ENCODE measurements around the gene CORT.
"Not testable (repeated sequence)": the region's sequence is repeated elsewhere in the genome, so short reads cannot be mapped to it uniquely, and the experiment has no call there.

CORT gene

GRCh38 chr1:10440305-10440704, 9.5 kb upstream of the CORT start:
- no peak for DNase-seq

- DNase-seq = no peak
These were observed 9.0 kb upstream of the CORT start for GRCh38 chr1:10440794-10441193.

GRCh38 chr1:10444248-10444647, 5.6 kb upstream of the CORT start:
- DNase-seq = no peak

- DNase-seq = no peak
These were observed 4.9 kb upstream of the CORT start for GRCh38 chr1:10444795-10445397.

- no peak for DNase-seq
These were observed 2.9 kb upstream of the CORT start for GRCh38 chr1:10446790-10447422.

- no peak for DNase-seq
These were observed 454 bp downstream of the CORT start for GRCh38 chr1:10450156-10450814.

GRCh38 chr1:10450836-10451235, 1.0 kb downstream of the CORT start:
- no peak for DNase-seq

- no peak for DNase-seq
These were observed 1.5 kb downstream of the CORT start for GRCh38 chr1:10451287-10451686.

GRCh38 chr1:10456048-10456447, 6.2 kb downstream of the CORT start:
- DNase-seq = no peak

GRCh38 chr1:10456661-10457060, 6.8 kb downstream of the CORT start:
- DNase-seq = no peak

GRCh38 chr1:10457462-10457861, 7.6 kb downstream of the CORT start:
- DNase-seq = not testable (repeated sequence)

GRCh38 chr1:10457875-10458274, 8.0 kb downstream of the CORT start:
- no peak for DNase-seq

GRCh38 chr1:10459184-10459583, 9.4 kb downstream of the CORT start:
- DNase-seq = no peak

GRCh38 chr1:10467078-10467477, 17.2 kb downstream of the CORT start:
- no peak for DNase-seq

- DNase-seq = no peak
These were observed 20.2 kb downstream of the CORT start for GRCh38 chr1:10470043-10470442.

- peak; percentile 7 for DNase-seq
These were observed 21.8 kb downstream of the CORT start for GRCh38 chr1:10471411-10472219.

- DNase-seq = peak; percentile 93
These were observed 22.7 kb downstream of the CORT start, which contains the start of gene DFFA for GRCh38 chr1:10472220-10473144. DFFA (minus strand) TSS chr1:10472529; CDS start chr1:10472458, 71 bp downstream.

GRCh38 chr1:10473145-10473765, 23.4 kb downstream of the CORT start:
- DNase-seq = no peak

- not testable (repeated sequence) for DNase-seq
These were observed 24.4 kb downstream of the CORT start for GRCh38 chr1:10474309-10474612.

- DNase-seq = peak; percentile 88
These were observed 25.0 kb downstream of the CORT start, which contains the start of gene PEX14 for GRCh38 chr1:10474613-10475507. PEX14 (plus strand) TSS chr1:10474950; CDS start chr1:10474967, 17 bp downstream.

- DNase-seq = no peak
These were observed 25.7 kb downstream of the CORT start for GRCh38 chr1:10475510-10475909.
